SK-N-SH (cell line): ENCODE measurements around the gene MGLL. TPM values are rescaled to one million over a fixed set of nuclear protein-coding genes. Genes with fewer than 3 reads are reported as not detected.

ENCODE experiments used
- CTCF ChIA-PET: fragments of 300-600, 350-600 bp; formaldehyde crosslinking; extraction: SDS; loops from one replicate; lab custom pipeline; 2021; lab: Yijun Ruan, JAX
- POLR2A ChIA-PET: fragments of 350-600 bp; sonication (Branson Sonifier 250); formaldehyde crosslinking; extraction: SDS; loops from one replicate; lab custom pipeline; 2020; ENCODE audit warnings: antibody characterized with exemption, inconsistent platforms; lab: Yijun Ruan, JAX
- DNase-seq: peaks from one replicate; pipeline ENCODE4 v3.0.0; 2012
- H2AFZ ChIP-seq: fragments of 200-600 bp; sonication (generic); 2 replicates; pipeline ENCODE4 v1.8.1; 2016; ENCODE audit warnings: antibody characterized with exemption, mild to moderate bottlenecking, low read depth
- H3F3A ChIP-seq: fragments of 200-600 bp; sonication (generic); replicated peaks from 2 replicates; pipeline ENCODE3; 2016; ENCODE audit warnings: antibody characterized with exemption, mild to moderate bottlenecking; ENCODE audit not compliant: insufficient read depth
- H3K27ac ChIP-seq, 2 experiments: fragments of 200-500 bp in 1 of 2; fragments of 200-600 bp in 1 of 2; sonication (Bioruptor generic) in 1 of 2; sonication (generic), shearing (Covaris generic) in 1 of 2; 2 replicates each; pipeline versions ENCODE4 v1.5.1 to v1.6.1; 2014 to 2016; ENCODE audit warnings: low read depth in 2 of 2, inconsistent platforms in 1 of 2, low read length in 1 of 2, mild to moderate bottlenecking in 1 of 2, mixed read lengths in 1 of 2
- H3K27me3 ChIP-seq: fragments of 200-600 bp; sonication (generic), shearing (Covaris generic); 2 replicates; pipeline ENCODE4 v1.6.1; 2016; ENCODE audit warnings: mixed run types; ENCODE audit not compliant: insufficient read depth
- H3K36me3 ChIP-seq, 2 experiments: fragments of 200-500 bp in 1 of 2; fragments of 200-600 bp in 1 of 2; sonication (Bioruptor generic) in 1 of 2; sonication (generic) in 1 of 2; replicated peaks in 1 of 2; 2 replicates each; pipeline versions ENCODE3 to v1.5.1; 2014 to 2016; ENCODE audit warnings: low read length in 1 of 2, mild to moderate bottlenecking in 1 of 2; ENCODE audit not compliant: insufficient read depth in 2 of 2, control insufficient read depth in 1 of 2
- H3K4me1 ChIP-seq, 2 experiments: fragments of 200-500 bp in 1 of 2; fragments of 200-600 bp in 1 of 2; sonication (Bioruptor generic) in 1 of 2; sonication (generic), shearing (Covaris generic) in 1 of 2; 2 replicates each; pipeline versions ENCODE4 v1.5.1 to v1.6.1; 2014 to 2016; ENCODE audit warnings: low read depth in 1 of 2, low read length in 1 of 2, mixed run types in 1 of 2; ENCODE audit not compliant: insufficient read depth in 2 of 2, control insufficient read depth in 1 of 2
- H3K4me2 ChIP-seq: fragments of 200-600 bp; sonication (generic), shearing (Covaris generic); 2 replicates; pipeline ENCODE4 v1.6.1; 2017; ENCODE audit warnings: mixed run types
- H3K4me3 ChIP-seq, 2 experiments: fragments of 200-500 bp in 1 of 2; fragments of 200-600 bp in 1 of 2; sonication (Bioruptor generic) in 1 of 2; sonication (generic), shearing (Covaris generic) in 1 of 2; 2 replicates each; pipeline versions ENCODE4 v1.5.1 to v1.8.1; 2014 to 2016; ENCODE audit warnings: low read depth in 2 of 2, inconsistent platforms in 1 of 2, low read length in 1 of 2, mild to moderate bottlenecking in 1 of 2, mixed read lengths in 1 of 2, moderate library complexity in 1 of 2
- H3K79me2 ChIP-seq: fragments of 200-600 bp; sonication (generic); 2 replicates; pipeline ENCODE4 v1.8.1; 2017; ENCODE audit warnings: mild to moderate bottlenecking; ENCODE audit not compliant: insufficient read depth
- H3K9ac ChIP-seq: fragments of 200-600 bp; sonication (generic); 2 replicates; pipeline ENCODE4 v1.6.1; 2017; ENCODE audit warnings: mixed run types
- H3K9me2 ChIP-seq: fragments of 200-600 bp; sonication (generic); 2 replicates; pipeline ENCODE4 v1.6.1; 2017; ENCODE audit warnings: mixed run types
- H3K9me3 ChIP-seq: fragments of 200-600 bp; sonication (generic); 2 replicates; pipeline ENCODE4 v1.6.1; 2017; ENCODE audit warnings: mixed run types, mild to moderate bottlenecking, moderate library complexity
- H4K20me1 ChIP-seq: fragments of 200-600 bp; sonication (generic); 2 replicates; pipeline ENCODE4 v1.6.1; 2017; ENCODE audit warnings: mild to moderate bottlenecking, mixed run types; ENCODE audit not compliant: insufficient read depth
- CHD2 ChIP-seq: fragments of 150-350 bp; IDR thresholded peaks from 2 replicates; pipeline ENCODE4 v1.6.1; 2018; ENCODE audit warnings: low read length; ENCODE audit not compliant: partially characterized antibody
- EP300 ChIP-seq, 2 experiments: IDR thresholded peaks; 2 replicates each; pipeline versions ENCODE4 v1.4.0 to v1.6.1; 2012; ENCODE audit warnings: borderline replicate concordance in 1 of 2, low read depth in 1 of 2, low read length in 1 of 2
- EZH2phosphoT487 ChIP-seq: fragments of 200-600 bp; sonication (generic); IDR thresholded peaks from 2 replicates; pipeline ENCODE4 v1.6.1; 2017; ENCODE audit warnings: low read depth, mixed run types, mild to moderate bottlenecking, antibody characterized with exemption, moderate library complexity, borderline replicate concordance
- FOSL2 ChIP-seq: IDR thresholded peaks from 2 replicates; pipeline ENCODE4 v1.4.0; 2012; ENCODE audit warnings: low read depth, mild to moderate bottlenecking, moderate library complexity, borderline replicate concordance
- FOXJ3 ChIP-seq: sonication (generic); formaldehyde crosslinking; IDR thresholded peaks from 2 replicates; pipeline ENCODE4 v1.5.1; 2020; ENCODE audit warnings: mild to moderate bottlenecking, missing genetic modification reagents
- FOXM1 ChIP-seq: IDR thresholded peaks from 2 replicates; pipeline ENCODE4 v1.4.0; 2012; ENCODE audit warnings: low read depth, mild to moderate bottlenecking
- GATA2 ChIP-seq: sonication (generic); formaldehyde crosslinking; IDR thresholded peaks from 2 replicates; pipeline ENCODE4 v1.5.0; 2020; ENCODE audit warnings: mild to moderate bottlenecking, missing genetic modification reagents
- JUND ChIP-seq: IDR thresholded peaks from 2 replicates; pipeline ENCODE4 v1.4.0; 2012
- NFIC ChIP-seq: IDR thresholded peaks from 2 replicates; pipeline ENCODE4 v1.4.0; 2012; ENCODE audit warnings: borderline replicate concordance
- POLR2AphosphoS5 ChIP-seq: IDR thresholded peaks from 2 replicates; pipeline ENCODE4 v1.6.1; 2012; ENCODE audit warnings: low read depth, low read length
- RAD21 ChIP-seq: IDR thresholded peaks from 2 replicates; pipeline ENCODE4 v1.6.1; 2012; ENCODE audit warnings: mild to moderate bottlenecking, low read length
- RCOR1 ChIP-seq: fragments of 150-350 bp; IDR thresholded peaks from 2 replicates; pipeline ENCODE4 v1.6.1; 2017; ENCODE audit warnings: antibody characterized with exemption, low read length
- RFX5 ChIP-seq: IDR thresholded peaks from 2 replicates; pipeline ENCODE4 v1.6.1; 2012; ENCODE audit warnings: mild to moderate bottlenecking, improper control_type of control experiment, low read length
- RXRA ChIP-seq: IDR thresholded peaks from 2 replicates; pipeline ENCODE4 v1.4.0; 2012; ENCODE audit warnings: low read depth, mild to moderate bottlenecking, borderline replicate concordance
- SMC3 ChIP-seq: IDR thresholded peaks from 2 replicates; pipeline ENCODE4 v1.6.1; 2012; ENCODE audit warnings: low read depth, low read length, improper control_type of control experiment
- TAF1 ChIP-seq: IDR thresholded peaks from 2 replicates; pipeline ENCODE4 v1.6.1; 2012; ENCODE audit warnings: low read depth, mild to moderate bottlenecking, low read length, moderate library complexity, borderline replicate concordance
- TCF12 ChIP-seq: IDR thresholded peaks from 2 replicates; pipeline ENCODE4 v1.4.0; 2012
- YY1 ChIP-seq: IDR thresholded peaks from 2 replicates; pipeline ENCODE4 v1.4.0; 2012; ENCODE audit warnings: low read depth, mild to moderate bottlenecking
- WGBS: methylation state at CpG from one replicate; pipeline ENCODE4 v1.1.6; 2017; ENCODE audit warnings: low lambda C conversion rate; 5-methylcytosine and 5-hydroxymethylcytosine counted together
- polyA plus RNA-seq, 3 experiments: library from polyadenylated mRNA; depleted of rRNA; stranded (reverse); fragments of >200 nt; gene quantifications; 2 replicates each; pipeline ENCODE4 v1.2.3, GENCODE V29; 2012
- TF ChIP-seq, protein P1 (sequence below): IDR thresholded peaks from 2 replicates; pipeline ENCODE4 v1.4.0; 2012; ENCODE audit warnings: low read depth
- TF ChIP-seq, protein P2 (sequence below): IDR thresholded peaks from 2 replicates; pipeline ENCODE4 v1.4.0; 2012; ENCODE audit warnings: low read depth, borderline replicate concordance
- TF ChIP-seq, protein P3 (sequence below): IDR thresholded peaks from 2 replicates; pipeline ENCODE4; 2012
- TF ChIP-seq, protein P4 (sequence below): fragments of 150-350 bp; IDR thresholded peaks from 2 replicates; pipeline ENCODE4 v1.6.1; 2017; ENCODE audit warnings: antibody characterized with exemption, low read length, low read depth, borderline replicate concordance
- TF ChIP-seq, protein P5 (sequence below): IDR thresholded peaks from 2 replicates; pipeline ENCODE4 v1.6.1; 2012; ENCODE audit warnings: mild to moderate bottlenecking, low read depth, low read length, moderate library complexity
- TF ChIP-seq, protein P6 (sequence below): fragments of 150-350 bp; IDR thresholded peaks from 2 replicates; pipeline ENCODE4 v1.6.1; 2016; ENCODE audit warnings: mild to moderate bottlenecking, low read depth, low read length

MGLL gene
- polyA plus RNA-seq, 1 of the 3 experiments (the other 2 are of a cell fraction): 2.2 TPM

DNA sequence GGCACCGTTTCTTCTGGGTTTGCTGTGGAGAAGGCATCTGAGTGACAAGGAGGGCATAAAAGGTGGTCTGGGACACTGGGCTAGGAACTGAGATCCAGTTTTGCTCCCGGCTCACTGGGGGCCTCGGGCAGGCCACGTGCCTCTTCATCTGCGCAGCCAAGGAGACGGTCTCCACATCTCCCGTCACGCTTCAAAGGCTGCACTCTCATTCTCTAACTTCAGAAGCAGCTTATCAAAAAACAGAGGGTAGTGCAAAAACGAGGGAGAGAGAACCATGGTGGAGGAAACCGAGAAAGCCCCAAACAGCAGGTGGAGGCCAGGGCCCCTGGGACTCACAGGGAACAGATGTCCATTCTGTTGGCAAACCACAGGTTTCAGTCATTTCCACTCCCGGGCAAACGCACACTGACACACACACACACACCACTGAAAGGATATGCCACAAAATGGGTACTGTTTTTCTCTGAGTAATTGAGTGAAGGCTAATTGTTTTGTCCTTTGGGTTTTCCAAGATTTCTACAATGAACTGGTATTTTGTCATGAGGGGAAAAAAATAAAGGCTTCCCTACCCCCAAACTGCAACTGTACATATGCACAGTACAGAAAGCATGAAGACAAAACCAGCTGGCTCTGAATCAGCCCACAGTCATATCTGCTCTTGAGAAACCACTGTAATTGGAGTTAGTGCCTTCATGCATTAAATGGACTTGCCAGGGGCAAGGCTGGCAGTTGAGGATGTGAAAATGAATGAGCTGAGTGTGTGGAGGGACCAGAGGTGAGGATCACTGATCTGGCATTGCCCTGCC, 71.9 kb downstream of the MGLL start:
- H3K4me2 ChIP-seq: peak overlapping the region; percentile 15; the same call in 1 of the 2 replicates
- H3K9me3 ChIP-seq: no peaks in the 10 kb centered on the region
- ChIA-PET POLR2A (interaction anchor here (1.6 kb wide), 1 partner anchor 53 kb away, joined by 7 read pairs; no protein-coding TSS in a partner anchor), CTCF (interaction anchor here (0.6 to 2.7 kb wide), 13 partner anchors 9 to 220 kb away, joined by 3 to 13 read pairs (median 3); no protein-coding TSS in a partner anchor)
- no peaks in the 10 kb centered on the region for H3K36me3 ChIP-seq
- H3K4me1 ChIP-seq: peaks cover 31 to 44% of the 10 kb centered on the region in 2 experiments; a peak in 2 of 4 replicates
- no peaks in the 10 kb centered on the region for H4K20me1 ChIP-seq
- no peak overlapping the region for H3K4me3 ChIP-seq
- H3K9me2 ChIP-seq: no peaks in the 10 kb centered on the region
- WGBS: 77% methylated on average over 11 of the region's 12 CpGs
- H3K9ac ChIP-seq: no peak overlapping the region
- H3K27ac ChIP-seq: peak overlapping the region in 1 of 2 experiments; percentile 83; a peak in 2 of 4 replicates
- DNase-seq: peak; percentile 52
- H3K27me3 ChIP-seq: no peaks in the 10 kb centered on the region
- no peaks in the 10 kb centered on the region for H3K79me2 ChIP-seq
- peaks cover 7% of the 10 kb centered on the region for H3F3A ChIP-seq
- no peak overlapping the region for H2AFZ ChIP-seq
- TF ChIP-seq, protein P1, sequence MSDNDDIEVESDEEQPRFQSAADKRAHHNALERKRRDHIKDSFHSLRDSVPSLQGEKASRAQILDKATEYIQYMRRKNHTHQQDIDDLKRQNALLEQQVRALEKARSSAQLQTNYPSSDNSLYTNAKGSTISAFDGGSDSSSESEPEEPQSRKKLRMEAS: no peak
- TF ChIP-seq EZH2phosphoT487 (no peak), YY1 (no peak), GATA2 (CRISPR knock-in tag) (no peak), TAF1 (no peak), RFX5 (no peak), POLR2AphosphoS5 (peak; percentile 24; the same call in 1 of the 2 replicates), RCOR1 (peak; percentile 53; the same call in 1 of the 2 replicates), NFIC (peak; percentile 18; the same call in 1 of the 2 replicates), FOSL2 (peak; percentile 51), CHD2 (peak; percentile 49), RXRA (no peak), SMC3 (no peak), JUND (0 out of 2 replicates have a peak, but pooled peaks have one; percentile 37), TCF12 (peak; percentile 74), EP300 (IDR thresholded peaks at IDR 0.05; ENCODE audit: borderline replicate concordance in 1 of 2, low read depth in 1 of 2, low read length in 1 of 2) (peak in 1 of 2 experiments; percentile 51; a peak in 2 of 4 replicates), FOXM1 (no peak), FOXJ3 (CRISPR knock-in tag) (no peak), RAD21 (no peak)
- TF ChIP-seq, protein P2, sequence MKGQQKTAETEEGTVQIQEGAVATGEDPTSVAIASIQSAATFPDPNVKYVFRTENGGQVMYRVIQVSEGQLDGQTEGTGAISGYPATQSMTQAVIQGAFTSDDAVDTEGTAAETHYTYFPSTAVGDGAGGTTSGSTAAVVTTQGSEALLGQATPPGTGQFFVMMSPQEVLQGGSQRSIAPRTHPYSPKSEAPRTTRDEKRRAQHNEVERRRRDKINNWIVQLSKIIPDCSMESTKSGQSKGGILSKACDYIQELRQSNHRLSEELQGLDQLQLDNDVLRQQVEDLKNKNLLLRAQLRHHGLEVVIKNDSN: no peak
- TF ChIP-seq, protein P3, sequence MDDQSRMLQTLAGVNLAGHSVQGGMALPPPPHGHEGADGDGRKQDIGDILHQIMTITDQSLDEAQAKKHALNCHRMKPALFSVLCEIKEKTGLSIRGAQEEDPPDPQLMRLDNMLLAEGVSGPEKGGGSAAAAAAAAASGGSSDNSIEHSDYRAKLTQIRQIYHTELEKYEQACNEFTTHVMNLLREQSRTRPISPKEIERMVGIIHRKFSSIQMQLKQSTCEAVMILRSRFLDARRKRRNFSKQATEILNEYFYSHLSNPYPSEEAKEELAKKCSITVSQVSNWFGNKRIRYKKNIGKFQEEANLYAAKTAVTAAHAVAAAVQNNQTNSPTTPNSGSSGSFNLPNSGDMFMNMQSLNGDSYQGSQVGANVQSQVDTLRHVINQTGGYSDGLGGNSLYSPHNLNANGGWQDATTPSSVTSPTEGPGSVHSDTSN: peak; percentile 18
- TF ChIP-seq, protein P4, sequence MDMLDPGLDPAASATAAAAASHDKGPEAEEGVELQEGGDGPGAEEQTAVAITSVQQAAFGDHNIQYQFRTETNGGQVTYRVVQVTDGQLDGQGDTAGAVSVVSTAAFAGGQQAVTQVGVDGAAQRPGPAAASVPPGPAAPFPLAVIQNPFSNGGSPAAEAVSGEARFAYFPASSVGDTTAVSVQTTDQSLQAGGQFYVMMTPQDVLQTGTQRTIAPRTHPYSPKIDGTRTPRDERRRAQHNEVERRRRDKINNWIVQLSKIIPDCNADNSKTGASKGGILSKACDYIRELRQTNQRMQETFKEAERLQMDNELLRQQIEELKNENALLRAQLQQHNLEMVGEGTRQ: no peak
- TF ChIP-seq, protein P5, sequence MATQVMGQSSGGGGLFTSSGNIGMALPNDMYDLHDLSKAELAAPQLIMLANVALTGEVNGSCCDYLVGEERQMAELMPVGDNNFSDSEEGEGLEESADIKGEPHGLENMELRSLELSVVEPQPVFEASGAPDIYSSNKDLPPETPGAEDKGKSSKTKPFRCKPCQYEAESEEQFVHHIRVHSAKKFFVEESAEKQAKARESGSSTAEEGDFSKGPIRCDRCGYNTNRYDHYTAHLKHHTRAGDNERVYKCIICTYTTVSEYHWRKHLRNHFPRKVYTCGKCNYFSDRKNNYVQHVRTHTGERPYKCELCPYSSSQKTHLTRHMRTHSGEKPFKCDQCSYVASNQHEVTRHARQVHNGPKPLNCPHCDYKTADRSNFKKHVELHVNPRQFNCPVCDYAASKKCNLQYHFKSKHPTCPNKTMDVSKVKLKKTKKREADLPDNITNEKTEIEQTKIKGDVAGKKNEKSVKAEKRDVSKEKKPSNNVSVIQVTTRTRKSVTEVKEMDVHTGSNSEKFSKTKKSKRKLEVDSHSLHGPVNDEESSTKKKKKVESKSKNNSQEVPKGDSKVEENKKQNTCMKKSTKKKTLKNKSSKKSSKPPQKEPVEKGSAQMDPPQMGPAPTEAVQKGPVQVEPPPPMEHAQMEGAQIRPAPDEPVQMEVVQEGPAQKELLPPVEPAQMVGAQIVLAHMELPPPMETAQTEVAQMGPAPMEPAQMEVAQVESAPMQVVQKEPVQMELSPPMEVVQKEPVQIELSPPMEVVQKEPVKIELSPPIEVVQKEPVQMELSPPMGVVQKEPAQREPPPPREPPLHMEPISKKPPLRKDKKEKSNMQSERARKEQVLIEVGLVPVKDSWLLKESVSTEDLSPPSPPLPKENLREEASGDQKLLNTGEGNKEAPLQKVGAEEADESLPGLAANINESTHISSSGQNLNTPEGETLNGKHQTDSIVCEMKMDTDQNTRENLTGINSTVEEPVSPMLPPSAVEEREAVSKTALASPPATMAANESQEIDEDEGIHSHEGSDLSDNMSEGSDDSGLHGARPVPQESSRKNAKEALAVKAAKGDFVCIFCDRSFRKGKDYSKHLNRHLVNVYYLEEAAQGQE: no peak
- TF ChIP-seq, protein P6, sequence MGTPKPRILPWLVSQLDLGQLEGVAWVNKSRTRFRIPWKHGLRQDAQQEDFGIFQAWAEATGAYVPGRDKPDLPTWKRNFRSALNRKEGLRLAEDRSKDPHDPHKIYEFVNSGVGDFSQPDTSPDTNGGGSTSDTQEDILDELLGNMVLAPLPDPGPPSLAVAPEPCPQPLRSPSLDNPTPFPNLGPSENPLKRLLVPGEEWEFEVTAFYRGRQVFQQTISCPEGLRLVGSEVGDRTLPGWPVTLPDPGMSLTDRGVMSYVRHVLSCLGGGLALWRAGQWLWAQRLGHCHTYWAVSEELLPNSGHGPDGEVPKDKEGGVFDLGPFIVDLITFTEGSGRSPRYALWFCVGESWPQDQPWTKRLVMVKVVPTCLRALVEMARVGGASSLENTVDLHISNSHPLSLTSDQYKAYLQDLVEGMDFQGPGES: no peak
